Measurements from ENCODE around the gene SGCA. TPM values are rescaled to one million over a fixed set of nuclear protein-coding genes. Genes with fewer than 3 reads are reported as not detected.

SGCA gene
- total and polyA plus RNA-seq, 4 donors = 0.31 to 1.3 (median 1.2) TPM; not detected in 1

DNA sequence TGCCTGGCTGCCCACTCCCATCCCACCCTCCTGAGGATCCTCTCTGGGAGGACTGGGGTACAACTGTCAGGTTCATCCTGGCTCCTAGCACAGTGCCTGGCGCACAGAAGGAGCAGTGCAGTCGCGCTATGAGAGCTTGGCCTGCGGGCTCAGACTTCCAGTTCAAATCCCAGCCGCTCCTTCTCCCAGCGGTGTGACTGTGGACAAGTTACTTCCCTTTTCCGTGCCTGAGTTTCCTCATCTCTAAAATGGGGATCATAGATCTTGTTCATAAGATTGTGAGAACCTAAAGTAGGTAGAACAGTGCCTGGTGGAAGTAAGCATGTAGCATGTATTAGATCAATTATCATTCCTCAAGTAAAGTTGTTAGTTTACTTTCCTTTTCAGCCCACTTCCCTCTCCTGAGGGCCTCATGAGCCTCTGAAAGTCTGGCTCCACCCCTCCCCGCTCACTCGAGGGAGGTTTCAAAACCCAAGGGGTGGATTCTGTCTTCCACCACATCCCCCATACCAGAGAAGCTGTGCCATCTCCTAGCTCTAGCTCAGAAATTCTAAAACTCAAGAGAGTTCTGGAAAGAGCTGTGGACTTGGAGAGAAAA lies 55.6 kb downstream of the SGCA start:
- no peak for DNase-seq (ENCODE audit: low spot score)
- H3K9me3 ChIP-seq (ENCODE audit: control insufficient read depth in 4 of 4, low read length in 3 of 4) = peaks cover 0 to 3% (median 0%) of the 10 kb centered on the region in 4 donors
- WGBS = 82% methylated on average over 9 of the region's 9 CpGs
- H3K36me3 ChIP-seq (ENCODE audit: control insufficient read depth in 4 of 4, insufficient read depth in 3 of 4, low read depth in 1 of 4, low read length in 3 of 4) = no peaks in the 10 kb centered on the region
- H3K27me3 ChIP-seq (ENCODE audit: control insufficient read depth in 4 of 4, insufficient read depth in 4 of 4, low read length in 3 of 4) = no peaks in the 10 kb centered on the region
- H3K4me1 ChIP-seq (ENCODE audit: control insufficient read depth in 4 of 4, insufficient read depth in 4 of 4, low read length in 3 of 4) = peaks cover 16 to 31% (median 29%) of the 10 kb centered on the region in 4 donors
- H3K27ac ChIP-seq (ENCODE audit: low read depth in 1 of 2, low read length in 2 of 2) = no peak overlapping the region
- no peak for TF ChIP-seq REST (IDR thresholded peaks at IDR 0.05)
- TF ChIP-seq GABPA (IDR thresholded peaks at IDR 0.05 in 1 of 2, conservative IDR thresholded peaks at IDR 0.05 in 1 of 2) = no peak
- TF ChIP-seq, protein P1, sequence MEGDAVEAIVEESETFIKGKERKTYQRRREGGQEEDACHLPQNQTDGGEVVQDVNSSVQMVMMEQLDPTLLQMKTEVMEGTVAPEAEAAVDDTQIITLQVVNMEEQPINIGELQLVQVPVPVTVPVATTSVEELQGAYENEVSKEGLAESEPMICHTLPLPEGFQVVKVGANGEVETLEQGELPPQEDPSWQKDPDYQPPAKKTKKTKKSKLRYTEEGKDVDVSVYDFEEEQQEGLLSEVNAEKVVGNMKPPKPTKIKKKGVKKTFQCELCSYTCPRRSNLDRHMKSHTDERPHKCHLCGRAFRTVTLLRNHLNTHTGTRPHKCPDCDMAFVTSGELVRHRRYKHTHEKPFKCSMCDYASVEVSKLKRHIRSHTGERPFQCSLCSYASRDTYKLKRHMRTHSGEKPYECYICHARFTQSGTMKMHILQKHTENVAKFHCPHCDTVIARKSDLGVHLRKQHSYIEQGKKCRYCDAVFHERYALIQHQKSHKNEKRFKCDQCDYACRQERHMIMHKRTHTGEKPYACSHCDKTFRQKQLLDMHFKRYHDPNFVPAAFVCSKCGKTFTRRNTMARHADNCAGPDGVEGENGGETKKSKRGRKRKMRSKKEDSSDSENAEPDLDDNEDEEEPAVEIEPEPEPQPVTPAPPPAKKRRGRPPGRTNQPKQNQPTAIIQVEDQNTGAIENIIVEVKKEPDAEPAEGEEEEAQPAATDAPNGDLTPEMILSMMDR (IDR thresholded peaks at IDR 0.05; ENCODE audit: low read depth, low read length, missing input control) = no peak
- TF ChIP-seq EGR1 (IDR thresholded peaks at IDR 0.05; ENCODE audit: low read depth in 2 of 2) = no peak
- TF ChIP-seq HNF4G (IDR thresholded peaks at IDR 0.05) = no peak
- no peak for TF ChIP-seq NR2F2 (IDR thresholded peaks at IDR 0.05)
- no peak overlapping the region for H3K9ac ChIP-seq (ENCODE audit: low read depth in 1 of 2, low read length in 2 of 2)
- H3K4me3 ChIP-seq (ENCODE audit: low read depth in 1 of 3, low read length in 3 of 3) = no peak overlapping the region

- Histone ChIP-seq H3K27me3 (ENCODE audit: control insufficient read depth in 4 of 4, insufficient read depth in 4 of 4, low read length in 3 of 4) (no peaks in the 10 kb centered on the region), H3K4me1 (ENCODE audit: control insufficient read depth in 4 of 4, insufficient read depth in 4 of 4, low read length in 3 of 4) (peaks cover 16 to 31% (median 29%) of the 10 kb centered on the region in 4 donors), H3K4me3 (ENCODE audit: low read depth in 1 of 3, low read length in 3 of 3) (no peak overlapping the region), H3K9me3 (ENCODE audit: control insufficient read depth in 4 of 4, low read length in 3 of 4) (peaks cover 0 to 5% (median 1%) of the 10 kb centered on the region in 4 donors), H3K27ac (ENCODE audit: low read depth in 1 of 2, low read length in 2 of 2) (no peak overlapping the region), H3K36me3 (ENCODE audit: control insufficient read depth in 4 of 4, insufficient read depth in 3 of 4, low read depth in 1 of 4, low read length in 3 of 4) (no peaks in the 10 kb centered on the region), H3K9ac (ENCODE audit: low read depth in 1 of 2, low read length in 2 of 2) (no peak overlapping the region)
- 83% methylated on average over 8 of the region's 8 CpGs for WGBS
- TF ChIP-seq GABPA (IDR thresholded peaks at IDR 0.05 in 1 of 2, conservative IDR thresholded peaks at IDR 0.05 in 1 of 2) = no peak
- TF ChIP-seq EGR1 (IDR thresholded peaks at IDR 0.05; ENCODE audit: low read depth in 2 of 2) = no peak
- no peak for TF ChIP-seq TAF1 (conservative IDR thresholded peaks at IDR 0.05)
- TF ChIP-seq RAD21 (IDR thresholded peaks at IDR 0.05) = no peak
- no peak for TF ChIP-seq ATF3 (IDR thresholded peaks at IDR 0.05)
- no peak for TF ChIP-seq FOXA1 (IDR thresholded peaks at IDR 0.05)
- TF ChIP-seq NR2F2 (IDR thresholded peaks at IDR 0.05) = no peak
- TF ChIP-seq HNF4G (IDR thresholded peaks at IDR 0.05) = no peak
- TF ChIP-seq, protein P2, sequence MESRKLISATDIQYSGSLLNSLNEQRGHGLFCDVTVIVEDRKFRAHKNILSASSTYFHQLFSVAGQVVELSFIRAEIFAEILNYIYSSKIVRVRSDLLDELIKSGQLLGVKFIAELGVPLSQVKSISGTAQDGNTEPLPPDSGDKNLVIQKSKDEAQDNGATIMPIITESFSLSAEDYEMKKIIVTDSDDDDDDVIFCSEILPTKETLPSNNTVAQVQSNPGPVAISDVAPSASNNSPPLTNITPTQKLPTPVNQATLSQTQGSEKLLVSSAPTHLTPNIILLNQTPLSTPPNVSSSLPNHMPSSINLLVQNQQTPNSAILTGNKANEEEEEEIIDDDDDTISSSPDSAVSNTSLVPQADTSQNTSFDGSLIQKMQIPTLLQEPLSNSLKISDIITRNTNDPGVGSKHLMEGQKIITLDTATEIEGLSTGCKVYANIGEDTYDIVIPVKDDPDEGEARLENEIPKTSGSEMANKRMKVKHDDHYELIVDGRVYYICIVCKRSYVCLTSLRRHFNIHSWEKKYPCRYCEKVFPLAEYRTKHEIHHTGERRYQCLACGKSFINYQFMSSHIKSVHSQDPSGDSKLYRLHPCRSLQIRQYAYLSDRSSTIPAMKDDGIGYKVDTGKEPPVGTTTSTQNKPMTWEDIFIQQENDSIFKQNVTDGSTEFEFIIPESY (IDR thresholded peaks at IDR 0.05) = no peak
- no peak for TF ChIP-seq JUND (IDR thresholded peaks at IDR 0.05)
- TF ChIP-seq REST (IDR thresholded peaks at IDR 0.05) = no peak
- no peak for TF ChIP-seq RXRA (IDR thresholded peaks at IDR 0.05)
- no peak for TF ChIP-seq MAX (IDR thresholded peaks at IDR 0.05)
- TF ChIP-seq FOXA2 (IDR thresholded peaks at IDR 0.05) = no peak
- TF ChIP-seq, protein P1 (IDR thresholded peaks at IDR 0.05; ENCODE audit: low read depth, low read length, missing input control) = no peak
- DNase-seq (ENCODE audit: low spot score) = no peak
These were observed 56.2 kb downstream of the SGCA start for GRCh38 chr17:50221864-50222545.

Data from liver (tissue), 9 donors.